GM12874 (cell line): ENCODE data around the gene PNPLA2.

ENCODE experiments used
- TF ChIP-seq, protein P1 (sequence below): IDR thresholded peaks from 2 replicates; pipeline ENCODE4 v1.5.1; 2011; ENCODE audit warnings: low read depth, mild to moderate bottlenecking, control low read depth, low read length, moderate library complexity; ENCODE audit not compliant: insufficient read depth

Gene PNPLA2

DNA sequence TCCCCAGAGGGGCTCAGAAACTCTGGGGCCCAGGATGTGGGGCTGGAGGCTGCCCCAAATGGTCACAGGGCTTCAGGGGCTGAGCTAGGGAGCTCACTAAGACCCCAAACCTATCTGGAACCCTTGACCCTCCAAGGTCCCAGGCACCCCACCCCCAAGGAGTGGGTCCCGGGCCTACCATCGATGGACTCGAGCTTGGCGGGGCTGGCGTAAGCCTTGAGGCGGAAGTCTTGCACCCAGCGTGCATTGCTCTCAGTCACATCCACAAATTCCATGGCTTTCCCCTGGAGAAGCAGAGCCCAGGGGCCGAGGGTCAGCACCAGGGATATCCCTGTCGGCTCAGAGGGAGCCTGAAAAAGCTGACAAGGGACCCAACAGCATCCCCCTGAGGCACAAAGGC lies 44.9 kb upstream of the PNPLA2 start:
- TF ChIP-seq, protein P1, sequence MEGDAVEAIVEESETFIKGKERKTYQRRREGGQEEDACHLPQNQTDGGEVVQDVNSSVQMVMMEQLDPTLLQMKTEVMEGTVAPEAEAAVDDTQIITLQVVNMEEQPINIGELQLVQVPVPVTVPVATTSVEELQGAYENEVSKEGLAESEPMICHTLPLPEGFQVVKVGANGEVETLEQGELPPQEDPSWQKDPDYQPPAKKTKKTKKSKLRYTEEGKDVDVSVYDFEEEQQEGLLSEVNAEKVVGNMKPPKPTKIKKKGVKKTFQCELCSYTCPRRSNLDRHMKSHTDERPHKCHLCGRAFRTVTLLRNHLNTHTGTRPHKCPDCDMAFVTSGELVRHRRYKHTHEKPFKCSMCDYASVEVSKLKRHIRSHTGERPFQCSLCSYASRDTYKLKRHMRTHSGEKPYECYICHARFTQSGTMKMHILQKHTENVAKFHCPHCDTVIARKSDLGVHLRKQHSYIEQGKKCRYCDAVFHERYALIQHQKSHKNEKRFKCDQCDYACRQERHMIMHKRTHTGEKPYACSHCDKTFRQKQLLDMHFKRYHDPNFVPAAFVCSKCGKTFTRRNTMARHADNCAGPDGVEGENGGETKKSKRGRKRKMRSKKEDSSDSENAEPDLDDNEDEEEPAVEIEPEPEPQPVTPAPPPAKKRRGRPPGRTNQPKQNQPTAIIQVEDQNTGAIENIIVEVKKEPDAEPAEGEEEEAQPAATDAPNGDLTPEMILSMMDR, result no peak

DNA sequence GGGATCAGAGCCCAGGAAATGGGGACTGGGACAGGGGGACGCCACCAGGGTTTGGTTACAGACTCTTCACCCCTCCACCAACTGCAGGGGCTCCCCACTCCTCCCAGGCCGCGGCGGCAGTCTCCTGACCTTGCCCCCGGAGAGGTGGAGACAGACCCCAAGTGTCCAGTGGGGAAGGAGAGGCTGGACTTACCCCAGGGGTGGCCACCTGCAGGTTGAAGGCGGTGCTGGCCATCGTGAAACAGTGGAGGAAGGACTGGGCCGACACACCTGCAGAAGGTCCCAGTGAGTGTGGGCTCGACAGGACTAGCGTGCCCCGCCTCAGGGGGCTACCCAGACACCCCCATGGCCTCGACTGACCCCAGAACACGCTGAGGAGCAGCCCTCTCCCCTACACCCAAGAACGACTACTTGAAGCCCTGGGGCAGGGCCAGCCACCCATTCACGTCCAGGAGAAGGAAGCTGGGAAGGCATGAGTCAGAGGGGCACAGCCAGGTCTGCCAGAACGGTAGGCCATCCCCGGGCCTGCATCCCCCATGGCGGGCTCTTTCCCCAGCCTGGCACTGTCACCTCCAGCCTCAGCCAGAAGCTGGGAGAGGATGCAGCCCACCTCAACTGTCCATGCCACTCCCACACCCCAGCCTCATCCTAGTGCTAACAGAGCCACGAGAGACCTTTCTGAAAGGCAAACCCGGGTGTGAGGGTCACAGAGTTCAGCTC lies 43.7 kb upstream of the PNPLA2 start:
- TF ChIP-seq, protein P1, result no peak

DNA sequence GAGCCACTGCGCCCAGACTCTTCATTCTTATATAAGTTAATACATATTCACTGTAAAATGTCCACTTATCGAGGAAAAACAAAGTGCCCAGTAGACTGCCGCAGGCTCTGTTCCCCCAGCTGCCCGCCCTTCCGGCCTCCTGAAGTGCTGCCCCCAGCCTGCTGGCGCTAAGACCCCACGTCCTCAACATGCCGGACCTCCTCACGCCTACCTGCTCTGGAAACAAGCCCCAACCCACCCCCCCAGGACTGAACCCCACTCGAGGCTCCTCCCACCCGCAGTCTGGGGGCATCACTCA lies 42.5 kb upstream of the PNPLA2 start:
- TF ChIP-seq, protein P1, result no peak

DNA sequence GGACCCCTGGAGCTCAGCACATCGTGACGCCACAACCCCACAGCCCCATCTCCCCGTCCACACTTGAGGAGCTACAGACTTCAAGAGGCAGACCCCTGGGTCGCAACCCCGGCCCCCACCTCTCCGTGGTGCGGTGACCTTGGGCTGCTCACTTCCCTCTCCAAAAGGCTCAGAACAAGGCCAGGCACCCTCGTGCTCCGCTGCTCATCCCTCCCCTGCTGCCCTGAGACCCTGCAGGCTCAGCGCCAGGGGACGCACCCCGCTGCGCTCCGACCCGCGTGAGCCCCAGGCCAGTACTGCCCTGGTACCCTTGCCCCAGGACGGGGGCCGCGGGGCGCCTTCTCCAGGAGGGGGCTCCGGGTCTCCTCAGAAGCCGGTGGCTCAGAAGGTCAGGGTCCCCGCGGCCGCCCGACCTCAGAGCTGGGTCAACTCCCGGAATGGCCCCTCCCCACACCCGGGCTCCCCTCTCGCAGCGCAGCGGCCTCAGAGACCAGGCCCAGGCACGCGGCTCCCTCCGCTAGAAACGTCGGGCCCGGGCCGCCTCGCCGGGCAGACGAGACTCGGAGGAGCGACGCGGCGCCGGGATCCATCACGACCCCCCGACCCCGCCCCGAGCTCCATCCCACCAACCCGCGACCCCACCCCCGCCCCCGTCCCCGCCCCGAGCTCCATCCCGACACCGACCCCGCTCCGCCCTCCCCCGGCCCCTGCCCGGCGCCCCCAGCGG lies 42.0 kb upstream of the PNPLA2 start:
- TF ChIP-seq, protein P1, result no peak

DNA sequence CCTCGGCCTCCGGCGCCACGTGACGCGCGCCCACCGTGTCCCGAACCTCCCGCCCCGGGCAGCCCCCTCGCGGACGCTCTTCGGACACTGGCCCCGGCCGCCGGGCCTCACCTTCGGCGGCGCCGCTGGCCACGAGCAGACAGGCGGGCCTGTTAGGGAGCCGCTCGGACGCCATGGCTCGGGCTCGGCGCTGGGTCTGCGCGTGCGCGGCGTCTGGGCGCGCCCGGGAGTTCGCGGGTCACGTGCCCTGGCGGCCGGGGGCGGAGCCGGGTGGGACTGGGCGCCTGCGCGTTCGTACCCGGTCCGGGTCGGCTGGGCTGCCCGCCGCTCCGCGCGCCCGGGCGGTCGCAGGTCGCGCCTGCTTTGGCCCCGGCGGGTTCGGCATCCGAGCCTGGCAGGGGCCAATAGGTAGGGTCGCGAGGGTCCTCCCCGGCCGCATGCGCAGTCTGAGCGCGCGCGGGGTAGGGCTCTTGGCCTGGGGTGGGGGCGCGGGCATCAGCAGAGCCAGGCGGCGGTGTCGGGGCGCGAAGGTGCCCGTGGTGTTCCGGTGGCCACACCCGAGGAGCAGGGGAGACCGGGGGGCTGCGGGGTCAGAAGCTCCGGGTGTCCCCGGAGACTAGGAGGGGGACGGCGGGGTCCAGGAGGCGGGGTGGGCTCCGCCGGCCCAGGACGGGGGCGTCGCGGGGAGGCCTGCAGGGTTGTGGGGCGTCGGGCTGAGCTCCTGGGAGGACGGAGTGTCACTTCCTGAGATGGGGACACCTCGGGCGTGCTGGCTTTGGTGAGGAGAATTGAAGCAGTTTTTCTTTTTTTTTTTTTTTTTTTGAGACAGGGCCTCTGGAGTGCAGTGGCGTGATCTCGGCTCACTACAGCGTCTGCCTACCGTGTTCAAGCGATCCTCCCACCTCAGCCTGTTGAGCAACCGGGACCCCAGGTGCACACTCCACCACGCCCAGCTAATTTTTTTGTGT lies 41.1 kb upstream of the PNPLA2 start, which contains the start of gene GATD1:
Gene GATD1 (minus strand): TSS at position 200 of the 968 bp plus-strand sequence. CDS start 25 bp downstream, at position 175.
- TF ChIP-seq, protein P1, result no peak

DNA sequence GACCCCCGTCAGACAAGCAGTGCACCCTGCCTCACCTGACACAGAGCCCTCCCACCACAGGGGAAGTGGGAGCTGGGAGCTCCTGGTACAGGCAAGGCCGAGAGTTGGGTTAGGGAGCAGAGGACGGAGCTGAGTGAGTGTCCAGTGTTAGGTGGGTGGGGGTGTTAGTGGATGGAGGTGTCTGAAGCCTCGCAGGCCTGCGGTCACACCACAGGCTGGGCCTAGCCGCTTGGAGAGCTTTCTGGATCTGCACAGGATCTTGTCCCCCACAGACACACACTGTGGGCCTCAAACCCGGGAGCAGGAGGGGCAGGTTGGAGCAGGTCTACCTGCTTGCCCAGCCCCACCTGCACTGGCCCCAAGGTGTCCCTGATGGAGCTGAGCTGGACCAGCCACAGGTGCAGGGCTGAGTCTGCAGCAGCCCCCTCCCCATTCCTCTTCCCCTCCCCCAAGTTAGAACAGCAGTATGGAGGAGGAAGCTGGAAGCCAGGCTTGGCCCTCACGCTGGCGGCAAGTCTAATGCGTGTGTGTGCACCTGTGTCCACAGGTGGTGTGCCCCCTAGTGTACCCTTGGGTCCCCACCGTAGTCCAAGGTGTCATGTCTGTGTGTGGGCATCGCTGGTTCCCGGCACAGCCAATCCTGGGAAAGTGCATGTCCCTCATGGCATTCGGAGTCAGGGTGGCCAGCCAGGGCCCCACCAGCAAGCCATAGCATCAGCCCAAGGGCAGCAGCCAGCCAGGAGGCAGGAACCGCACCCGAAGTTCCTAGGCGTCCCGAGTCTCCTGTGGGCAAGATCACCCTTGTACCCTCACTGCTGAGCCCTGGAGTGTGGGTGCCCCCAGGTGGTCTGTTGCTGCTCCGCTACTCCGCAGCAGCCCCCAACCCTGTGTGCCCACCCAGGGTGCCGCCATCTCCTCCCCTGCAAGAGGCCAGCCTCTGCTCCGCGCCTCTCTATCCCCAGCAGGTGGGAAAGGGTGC lies 39.4 kb upstream of the PNPLA2 start:
- TF ChIP-seq, protein P1, result no peak
